ENCODE measurements around the gene C1orf105. TPM values are rescaled to one million over a fixed set of nuclear protein-coding genes. Genes with fewer than 3 reads are reported as not detected.

C1orf105 gene
- total RNA-seq, 1 donor from 2014 or later: not detected

DNA sequence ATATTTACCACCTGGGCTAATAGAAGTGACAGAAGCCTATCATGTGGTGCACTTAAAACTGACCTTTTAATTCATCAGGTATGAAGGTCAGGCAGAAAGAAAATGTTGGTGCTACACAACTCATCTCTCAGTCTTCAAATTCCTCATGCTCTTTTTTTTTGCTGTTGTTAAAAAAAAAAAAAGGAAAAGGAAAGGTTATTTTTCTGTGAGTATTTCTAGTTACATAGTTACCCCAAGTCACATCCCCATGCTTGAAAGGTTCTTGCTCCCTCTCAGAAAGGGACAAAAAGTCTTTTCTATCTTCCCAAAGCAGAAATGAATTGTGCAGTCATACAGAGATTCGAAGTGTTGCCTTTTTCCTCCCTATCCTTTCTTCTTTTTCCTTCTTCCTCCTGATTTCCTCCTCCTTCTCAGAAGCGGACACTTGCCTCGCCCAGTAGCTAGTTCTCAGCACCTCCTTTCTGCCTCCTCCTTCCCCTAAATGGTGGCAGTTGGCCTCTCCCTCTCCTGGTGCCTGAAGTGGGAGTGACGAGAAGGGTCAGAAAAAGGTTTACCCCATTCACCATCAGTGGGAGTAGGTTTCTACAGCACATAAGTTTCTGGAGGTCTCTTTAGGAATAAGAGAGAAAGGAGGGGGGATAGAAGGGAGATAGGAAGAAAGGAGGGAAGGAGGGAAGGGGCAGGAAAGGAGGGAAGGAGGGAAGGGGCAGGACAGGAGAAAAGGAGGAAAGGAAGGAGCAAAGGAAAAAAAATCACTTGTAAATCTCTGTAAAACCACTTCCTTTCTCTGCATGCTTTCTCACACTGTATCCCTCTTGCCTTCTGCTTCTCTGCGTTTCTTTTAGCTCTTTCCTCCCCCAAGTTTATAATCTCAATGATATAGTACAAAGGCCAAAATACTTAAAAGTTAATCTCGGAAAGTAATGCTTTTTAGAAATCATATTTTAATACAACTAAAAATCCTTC, 20.4 kb upstream of the C1orf105 start:
- DNase-seq (ENCODE audit: low read depth): no peak
- TF ChIP-seq, protein P1, sequence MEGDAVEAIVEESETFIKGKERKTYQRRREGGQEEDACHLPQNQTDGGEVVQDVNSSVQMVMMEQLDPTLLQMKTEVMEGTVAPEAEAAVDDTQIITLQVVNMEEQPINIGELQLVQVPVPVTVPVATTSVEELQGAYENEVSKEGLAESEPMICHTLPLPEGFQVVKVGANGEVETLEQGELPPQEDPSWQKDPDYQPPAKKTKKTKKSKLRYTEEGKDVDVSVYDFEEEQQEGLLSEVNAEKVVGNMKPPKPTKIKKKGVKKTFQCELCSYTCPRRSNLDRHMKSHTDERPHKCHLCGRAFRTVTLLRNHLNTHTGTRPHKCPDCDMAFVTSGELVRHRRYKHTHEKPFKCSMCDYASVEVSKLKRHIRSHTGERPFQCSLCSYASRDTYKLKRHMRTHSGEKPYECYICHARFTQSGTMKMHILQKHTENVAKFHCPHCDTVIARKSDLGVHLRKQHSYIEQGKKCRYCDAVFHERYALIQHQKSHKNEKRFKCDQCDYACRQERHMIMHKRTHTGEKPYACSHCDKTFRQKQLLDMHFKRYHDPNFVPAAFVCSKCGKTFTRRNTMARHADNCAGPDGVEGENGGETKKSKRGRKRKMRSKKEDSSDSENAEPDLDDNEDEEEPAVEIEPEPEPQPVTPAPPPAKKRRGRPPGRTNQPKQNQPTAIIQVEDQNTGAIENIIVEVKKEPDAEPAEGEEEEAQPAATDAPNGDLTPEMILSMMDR (conservative IDR thresholded peaks at IDR 0.05; ENCODE audit: low read depth, low read length): no peak
- H3K4me3 ChIP-seq (ENCODE audit: low read depth, low read length): no peak overlapping the region

DNA sequence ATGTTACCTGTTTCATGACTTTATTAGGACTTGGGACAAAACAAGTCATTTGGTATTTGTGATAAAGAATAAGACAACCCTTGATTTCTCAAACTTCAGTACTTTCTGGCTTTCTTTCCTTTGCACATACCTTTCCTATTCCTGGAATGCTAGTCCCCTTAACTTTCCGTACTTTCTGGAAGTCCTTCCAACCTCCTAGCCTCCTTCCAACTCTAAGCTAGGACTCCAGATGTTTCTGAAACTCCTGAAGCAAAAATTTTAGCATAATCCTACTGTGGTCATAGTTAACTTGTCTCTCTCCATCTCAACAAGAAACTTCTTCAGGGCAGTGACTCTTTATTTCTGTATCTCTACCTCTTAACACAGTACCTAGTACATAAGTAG, 19.8 kb upstream of the C1orf105 start:
- no peak overlapping the region for H3K4me3 ChIP-seq (ENCODE audit: low read depth, low read length)
- TF ChIP-seq, protein P1 (conservative IDR thresholded peaks at IDR 0.05; ENCODE audit: low read depth, low read length): no peak
- DNase-seq (ENCODE audit: low read depth): no peak

DNA sequence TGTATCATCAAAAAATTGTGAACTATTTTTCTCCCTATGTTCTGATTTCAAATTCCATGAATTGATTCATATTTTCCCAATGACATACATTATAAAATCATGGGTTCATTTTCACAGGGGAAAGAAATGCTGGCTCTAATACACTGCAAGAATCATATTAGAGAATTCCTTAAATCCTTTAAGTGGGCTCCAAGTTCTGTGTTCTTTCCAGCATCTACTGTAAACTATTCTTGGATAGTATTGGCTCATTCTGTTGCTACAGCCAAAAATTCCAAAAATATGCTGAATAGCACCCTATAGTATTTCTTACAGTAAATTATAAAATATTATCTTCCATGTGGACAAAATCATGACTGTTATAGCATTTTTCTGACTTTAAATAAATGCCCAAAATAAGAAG, 19.0 kb upstream of the C1orf105 start:
- no peak for DNase-seq (ENCODE audit: low read depth)
- H3K4me3 ChIP-seq (ENCODE audit: low read depth, low read length): no peak overlapping the region
- TF ChIP-seq, protein P1 (conservative IDR thresholded peaks at IDR 0.05; ENCODE audit: low read depth, low read length): no peak

DNA sequence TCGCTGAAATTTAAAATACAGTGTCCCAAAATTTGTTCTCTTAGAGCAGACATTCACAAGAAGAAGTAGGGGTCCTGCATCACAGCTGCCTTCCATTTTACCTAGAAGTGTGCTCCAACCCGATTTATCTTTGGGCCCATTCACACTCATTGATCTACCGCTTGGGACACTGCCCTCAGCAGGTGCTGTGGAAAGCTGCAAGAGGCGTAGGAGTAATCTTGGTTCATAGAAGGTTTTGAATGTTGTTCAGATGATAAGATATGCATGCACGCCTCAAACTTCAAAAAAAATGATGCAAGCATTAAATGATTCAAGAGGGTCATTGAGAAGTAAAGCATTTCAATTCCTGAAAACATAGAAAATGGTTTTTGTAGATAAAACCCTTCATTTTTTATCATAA, 18.6 kb upstream of the C1orf105 start:
- no peak for DNase-seq (ENCODE audit: low read depth)
- TF ChIP-seq, protein P1 (conservative IDR thresholded peaks at IDR 0.05; ENCODE audit: low read depth, low read length): peak; percentile 35
- no peak overlapping the region for H3K4me3 ChIP-seq (ENCODE audit: low read depth, low read length)

DNA sequence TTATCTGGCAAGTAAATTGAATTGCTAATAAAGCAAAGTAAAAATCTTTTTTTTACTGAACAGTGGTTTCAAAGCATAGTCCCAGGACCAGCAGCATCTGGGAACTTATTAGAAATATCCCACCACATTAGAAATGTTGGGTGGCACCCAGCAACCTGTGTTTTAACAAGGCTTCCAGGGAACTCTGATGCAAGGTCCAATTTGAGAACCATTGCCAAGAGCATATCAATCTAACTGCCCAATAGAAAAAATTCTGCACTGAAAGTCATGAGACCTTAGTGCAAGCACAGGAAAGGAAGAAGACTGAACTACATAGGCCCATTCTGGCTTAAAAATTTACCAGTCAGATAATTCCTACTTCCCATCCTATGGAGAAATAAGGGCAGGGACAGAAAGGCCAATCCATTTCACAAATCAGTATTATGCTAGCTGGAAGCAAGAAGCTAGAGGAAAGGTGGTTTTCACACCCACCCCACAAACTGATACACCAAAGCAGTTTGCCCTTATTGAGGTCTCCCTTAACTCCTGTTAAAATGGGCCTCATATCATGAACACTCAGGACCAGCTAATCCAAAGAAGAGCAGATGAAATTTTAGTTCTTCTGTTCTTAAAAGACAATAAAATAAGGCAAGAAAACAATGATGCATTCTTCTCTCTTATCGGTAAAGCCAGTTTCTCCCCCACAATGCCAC, 17.5 kb upstream of the C1orf105 start:
- DNase-seq (ENCODE audit: low read depth): no peak
- no peak overlapping the region for H3K4me3 ChIP-seq (ENCODE audit: low read depth, low read length)
- TF ChIP-seq, protein P1 (conservative IDR thresholded peaks at IDR 0.05; ENCODE audit: low read depth, low read length): no peak

DNA sequence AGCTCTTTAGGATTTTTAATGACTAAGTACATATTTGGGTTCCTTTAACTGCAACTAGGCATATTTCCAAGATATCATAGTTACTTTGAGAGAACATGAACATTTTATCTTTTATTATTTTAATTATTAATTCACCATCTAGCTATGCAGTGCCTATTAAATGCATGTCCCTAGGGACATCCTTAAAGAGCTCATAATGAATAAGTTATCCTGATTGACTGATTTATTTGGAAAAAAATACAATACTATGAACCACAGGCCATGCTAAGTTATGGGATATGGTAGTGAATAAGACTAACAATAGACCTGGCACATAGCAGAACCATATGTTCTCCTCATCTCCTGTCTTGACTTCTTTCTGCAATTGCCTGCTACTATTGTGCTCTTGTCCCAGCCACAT, 16.4 kb upstream of the C1orf105 start:
- no peak overlapping the region for H3K4me3 ChIP-seq (ENCODE audit: low read depth, low read length)
- TF ChIP-seq, protein P1 (conservative IDR thresholded peaks at IDR 0.05; ENCODE audit: low read depth, low read length): no peak
- DNase-seq (ENCODE audit: low read depth): no peak
